GM12878 (cell line): Measurements from ENCODE around the gene RPTN. TPM values are rescaled to one million over a fixed set of nuclear protein-coding genes. Genes with fewer than 3 reads are reported as not detected.

Source experiments
- ATAC-seq: fragments of 200-7000 bp; cut with Tn5 transposase; 3 replicates; pipeline ENCODE4 v1.9.1; 2020; ENCODE audit warnings: mild to moderate bottlenecking, moderate library complexity
- BruUV-seq: library from RNA; stranded (reverse); fragments of 400-500 nt; replicated peaks from 2 replicates; lab custom pipeline; 2021; lab: Mats Ljungman, UMichigan
- CTCF ChIA-PET: fragments of 300-600 bp; sonication (Branson Sonifier 250); formaldehyde crosslinking; extraction: SDS; loops from one replicate; lab custom pipeline; 2021; ENCODE audit warnings: inconsistent platforms; lab: Yijun Ruan, JAX
- POLR2A ChIA-PET: fragments of 350-600 bp; formaldehyde crosslinking; extraction: SDS; loops from one replicate; lab custom pipeline; 2021; ENCODE audit warnings: inconsistent platforms; lab: Charles Lee
- RAD21 ChIA-PET: fragments of 300-600 bp; sonication (Branson Sonifier 250); formaldehyde crosslinking; loops from one replicate; lab custom pipeline; 2023; ENCODE audit warnings: antibody characterized with exemption; ENCODE audit not compliant: unreplicated experiment; lab: Charles Lee
- SMC1A ChIA-PET: fragments of 300-600 bp; sonication (Branson Sonifier 250); formaldehyde crosslinking; loops from one replicate; lab custom pipeline; 2023; ENCODE audit not compliant: unreplicated experiment, uncharacterized antibody; lab: Charles Lee
- DNase-seq: peaks from one replicate; pipeline ENCODE4 v3.0.0-alpha.2; 2011; ENCODE audit warnings: low read depth, low spot score
- FAIRE-seq: peaks from 3 replicates; lab custom pipeline; 2011; peaks lifted over from hg19 to GRCh38; lab: Jason Lieb, UNC
- H2AFZ ChIP-seq: 2 replicates; pipeline ENCODE4 v1.6.0; 2011; ENCODE audit warnings: low read depth, low read length, control low read depth; ENCODE audit not compliant: control insufficient read depth
- H3K27ac ChIP-seq: 2 replicates; pipeline ENCODE4 v1.5.1; 2011; ENCODE audit warnings: control low read depth; ENCODE audit not compliant: control insufficient read depth, insufficient read depth
- H3K27me3 ChIP-seq, 2 experiments: replicated peaks in 1 of 2; 2 replicates each; pipeline versions ENCODE4 v1.6.0 to v1.6.1; 2011; ENCODE audit warnings: low read length in 1 of 2; ENCODE audit not compliant: control insufficient read depth in 2 of 2, insufficient read depth in 2 of 2
- H3K36me3 ChIP-seq, 2 experiments: 2 replicates each; pipeline ENCODE4 v1.5.1; 2011; ENCODE audit warnings: low read length in 1 of 2; ENCODE audit not compliant: control insufficient read depth in 2 of 2, insufficient read depth in 2 of 2
- H3K4me1 ChIP-seq: 2 replicates; pipeline ENCODE4 v1.6.1; 2011; ENCODE audit warnings: mild to moderate bottlenecking, low read length, moderate library complexity, mixed read lengths; ENCODE audit not compliant: control insufficient read depth, insufficient read depth
- H3K4me2 ChIP-seq: 2 replicates; pipeline ENCODE4 v1.6.0; 2011; ENCODE audit warnings: control low read depth; ENCODE audit not compliant: control insufficient read depth, insufficient read depth
- H3K4me3 ChIP-seq: fragments of 200-600 bp; sonication (generic); 2 replicates; pipeline ENCODE4 v1.5.1; 2016
- H3K79me2 ChIP-seq: 2 replicates; pipeline ENCODE4 v1.6.0; 2011; ENCODE audit warnings: low read length; ENCODE audit not compliant: control insufficient read depth, insufficient read depth
- H3K9ac ChIP-seq: 2 replicates; pipeline ENCODE4 v1.8.0; 2011; ENCODE audit warnings: low read length, control low read depth, mixed read lengths; ENCODE audit not compliant: control insufficient read depth, insufficient read depth
- H3K9me3 ChIP-seq: replicated peaks from 3 replicates; pipeline ENCODE4 v1.5.1; 2011; ENCODE audit warnings: mild to moderate bottlenecking, low read length; ENCODE audit not compliant: control insufficient read depth, insufficient read depth
- H4K20me1 ChIP-seq: 2 replicates; pipeline ENCODE4 v1.6.0; 2011; ENCODE audit not compliant: control insufficient read depth, insufficient read depth
- IRF5 ChIP-seq: fragments of 450-650 bp; IDR thresholded peaks from 2 replicates; pipeline ENCODE4 v1.6.1; 2017; ENCODE audit warnings: borderline replicate concordance
- NR2C2 ChIP-seq: IDR thresholded peaks from 2 replicates; pipeline ENCODE4 v1.6.1; 2011; ENCODE audit warnings: borderline replicate concordance, low read depth; ENCODE audit not compliant: control insufficient read depth, insufficient read length
- POLR2A ChIP-seq: IDR thresholded peaks from 2 replicates; pipeline ENCODE4 v1.6.1; 2011; ENCODE audit warnings: low read depth, mild to moderate bottlenecking, low read length
- SMC3 ChIP-seq: IDR thresholded peaks from 2 replicates; pipeline ENCODE4 v1.6.1; 2011; ENCODE audit warnings: low read length, improper control_type of control experiment, borderline replicate concordance
- SPI1 ChIP-seq: IDR thresholded peaks from 2 replicates; pipeline ENCODE4 v1.6.1; 2011; ENCODE audit warnings: low read depth, mild to moderate bottlenecking, low read length, moderate library complexity, borderline replicate concordance; ENCODE audit not compliant: insufficient read depth
- TBL1XR1 ChIP-seq: IDR thresholded peaks from 2 replicates; pipeline ENCODE4 v1.6.1; 2012; ENCODE audit warnings: low read depth, low read length, improper control_type of control experiment
- in situ Hi-C: fragments of 300-500 bp; cut with MboI; formaldehyde crosslinking; loops from 9 replicates; pipeline ENCODE4 v1.14.3; 2018; ENCODE audit warnings: mixed read lengths
- intact Hi-C: fragments of 100-400 bp; cut with micrococcal nuclease; formaldehyde crosslinking; loops from one replicate; pipeline ENCODE4 v1.14.2; 2022; ENCODE audit not compliant: unreplicated experiment
- polyA plus RNA-seq, 11 experiments: library from polyadenylated mRNA; depleted of rRNA in 4 of 11; unstranded in 6 of 11; stranded (reverse) in 5 of 11; fragments of >200 nt; fragmentation: Nextera tagmentation in 4 of 11; fragmentation: Illumina TruSeq in 1 of 11; extraction: Ambion mirVana in 4 of 11; extraction: Trizol in 1 of 11; gene quantifications; 1 replicate in 1 of 11; 2 replicates in 10 of 11; pipeline versions ENCODE4 v1.2.1 to v1.2.3, GENCODE V29; 2011 to 2016; ENCODE audit warnings: inconsistent platforms in 2 of 11, missing spikeins in 2 of 11, low read depth in 1 of 11
- total RNA-seq, 4 experiments: library from RNA; depleted of rRNA in 3 of 4; stranded (reverse); fragments of >200 nt in 3 of 4; fragmentation: Illumina TruSeq in 1 of 4; extraction: Trizol in 1 of 4; gene quantifications; 2 replicates each; pipeline versions ENCODE4 v1.2.1 to v1.2.3, GENCODE V29; 2013 to 2021
- TF ChIP-seq, protein P1 (sequence below): fragments of 450-650 bp; IDR thresholded peaks from 2 replicates; pipeline ENCODE4 v1.6.1; 2014; ENCODE audit warnings: mild to moderate bottlenecking

The RPTN gene
- total and polyA plus RNA-seq, 10 of the 15 experiments (the other 5 are each of a cell fraction or from before 2014, with no cell fraction given) = not detected

GRCh38 chr1:152198982-152199381, 40.0 kb upstream of the RPTN start:
- Histone ChIP-seq H3K4me2 (no peak overlapping the region), H3K36me3 (no peaks in the 10 kb centered on the region), H3K9me3 (no peaks in the 10 kb centered on the region), H2AFZ (no peak overlapping the region), H3K27me3 (no peaks in the 10 kb centered on the region), H3K27ac (no peak overlapping the region), H3K9ac (no peak overlapping the region), H4K20me1 (no peaks in the 10 kb centered on the region), H3K79me2 (no peaks in the 10 kb centered on the region), H3K4me1 (no peaks in the 10 kb centered on the region), H3K4me3 (no peak overlapping the region)
- ChIA-PET SMC1A (interaction anchor here (1.7 kb wide), 1 partner anchor 13 kb away, joined by 3 read pairs; no protein-coding TSS in a partner anchor), CTCF (interaction anchor here (1.1 to 1.8 kb wide), 5 partner anchors 13 to 261 kb away, joined by 3 to 6 read pairs (median 4); no protein-coding TSS in a partner anchor), POLR2A (no interaction called here), RAD21 (no interaction called here)
- DNase-seq (no peak), FAIRE-seq (no peak), ATAC-seq (no peak)
- BruUV-seq = no TSS peak
- in situ Hi-C loops (no loop called here), intact Hi-C loops (no loop called here)
- TF ChIP-seq SMC3 (no peak), NR2C2 (no peak), TBL1XR1 (no peak), IRF5 (no peak), SPI1 (peak; percentile 52; the same call in 1 of the 2 replicates), POLR2A (no peak)
- TF ChIP-seq, protein P1, sequence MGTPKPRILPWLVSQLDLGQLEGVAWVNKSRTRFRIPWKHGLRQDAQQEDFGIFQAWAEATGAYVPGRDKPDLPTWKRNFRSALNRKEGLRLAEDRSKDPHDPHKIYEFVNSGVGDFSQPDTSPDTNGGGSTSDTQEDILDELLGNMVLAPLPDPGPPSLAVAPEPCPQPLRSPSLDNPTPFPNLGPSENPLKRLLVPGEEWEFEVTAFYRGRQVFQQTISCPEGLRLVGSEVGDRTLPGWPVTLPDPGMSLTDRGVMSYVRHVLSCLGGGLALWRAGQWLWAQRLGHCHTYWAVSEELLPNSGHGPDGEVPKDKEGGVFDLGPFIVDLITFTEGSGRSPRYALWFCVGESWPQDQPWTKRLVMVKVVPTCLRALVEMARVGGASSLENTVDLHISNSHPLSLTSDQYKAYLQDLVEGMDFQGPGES = no peak
